ENCODE measurements around the gene OGT.

DNA sequence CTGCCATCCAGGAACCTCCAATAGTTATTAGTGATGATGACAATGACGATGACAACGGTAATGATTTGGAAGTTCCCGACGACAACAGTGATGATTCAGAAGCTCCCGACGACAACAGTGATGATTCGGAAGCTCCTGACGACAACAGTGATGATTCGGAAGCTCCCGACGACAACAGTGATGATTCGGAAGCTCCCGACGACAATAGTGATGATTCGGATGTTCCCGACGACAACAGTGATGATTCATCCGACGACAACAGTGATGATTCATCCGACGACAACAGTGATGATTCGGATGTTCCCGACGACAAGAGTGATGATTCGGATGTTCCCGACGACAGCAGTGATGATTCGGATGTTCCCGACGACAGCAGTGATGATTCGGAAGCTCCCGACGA, 70.7 kb downstream of the OGT start:
- TF ChIP-seq POLR2AphosphoS5 (IDR thresholded peaks at IDR 0.05; ENCODE audit: low read depth, low read length) (no peak), PAX5 (IDR thresholded peaks at IDR 0.05; ENCODE audit: insufficient read depth, low read length, severe bottlenecking) (no peak), POLR2A (IDR thresholded peaks at IDR 0.05; ENCODE audit: low read depth, low read length) (no peak)

Data from GM12891 (cell line).